Lower leg skin (tissue), 4 donors: ENCODE results near the gene TSPYL2. TPM values are rescaled to one million over a fixed set of nuclear protein-coding genes. Genes with fewer than 3 reads are reported as not detected.

Experiments used
- DNase-seq, 2 donors: peaks; one replicate each; pipeline ENCODE4 v3.0.0-alpha.2; 2019; ENCODE audit warnings: low spot score in 2 of 2
- H3K4me3 ChIP-seq: fragments of 200-600 bp; sonication (generic); 2 replicates; pipeline ENCODE4 v1.5.1; 2017; ENCODE audit warnings: mild to moderate bottlenecking, low read depth; ENCODE audit not compliant: poor library complexity, severe bottlenecking
- CTCF ChIP-seq, 3 donors: fragments of 450-650 bp; IDR thresholded peaks; one replicate each; pipeline ENCODE4 v1.5.1; 2016; ENCODE audit warnings: antibody characterized with exemption in 3 of 3, mild to moderate bottlenecking in 3 of 3, moderate library complexity in 2 of 3
- POLR2A ChIP-seq, 2 donors: fragments of 450-650 bp; IDR thresholded peaks; one replicate each; pipeline ENCODE4 v1.6.1; 2016 to 2017; ENCODE audit warnings: antibody characterized with exemption in 2 of 2, mild to moderate bottlenecking in 1 of 2, moderate library complexity in 1 of 2
- WGBS, 2 donors: methylation state at CpG; one replicate each; pipeline ENCODE4 v1.1.5; 2018; 5-methylcytosine and 5-hydroxymethylcytosine counted together
- intact Hi-C: fragments of 100-400 bp; cut with DNase I; formaldehyde crosslinking; loops from one replicate; pipeline ENCODE4 v1.15.0; 2023; ENCODE audit warnings: low total_unique reads
- total RNA-seq, 4 donors: library from RNA; depleted of rRNA; stranded (reverse); fragments of >200 nt; gene quantifications; one replicate each; pipeline ENCODE4 v1.1.0, GENCODE V29; 2016

The TSPYL2 gene
- total RNA-seq, 4 donors from 2014 or later, result 23.4 to 52.1 (median 36.5) TPM

DNA sequence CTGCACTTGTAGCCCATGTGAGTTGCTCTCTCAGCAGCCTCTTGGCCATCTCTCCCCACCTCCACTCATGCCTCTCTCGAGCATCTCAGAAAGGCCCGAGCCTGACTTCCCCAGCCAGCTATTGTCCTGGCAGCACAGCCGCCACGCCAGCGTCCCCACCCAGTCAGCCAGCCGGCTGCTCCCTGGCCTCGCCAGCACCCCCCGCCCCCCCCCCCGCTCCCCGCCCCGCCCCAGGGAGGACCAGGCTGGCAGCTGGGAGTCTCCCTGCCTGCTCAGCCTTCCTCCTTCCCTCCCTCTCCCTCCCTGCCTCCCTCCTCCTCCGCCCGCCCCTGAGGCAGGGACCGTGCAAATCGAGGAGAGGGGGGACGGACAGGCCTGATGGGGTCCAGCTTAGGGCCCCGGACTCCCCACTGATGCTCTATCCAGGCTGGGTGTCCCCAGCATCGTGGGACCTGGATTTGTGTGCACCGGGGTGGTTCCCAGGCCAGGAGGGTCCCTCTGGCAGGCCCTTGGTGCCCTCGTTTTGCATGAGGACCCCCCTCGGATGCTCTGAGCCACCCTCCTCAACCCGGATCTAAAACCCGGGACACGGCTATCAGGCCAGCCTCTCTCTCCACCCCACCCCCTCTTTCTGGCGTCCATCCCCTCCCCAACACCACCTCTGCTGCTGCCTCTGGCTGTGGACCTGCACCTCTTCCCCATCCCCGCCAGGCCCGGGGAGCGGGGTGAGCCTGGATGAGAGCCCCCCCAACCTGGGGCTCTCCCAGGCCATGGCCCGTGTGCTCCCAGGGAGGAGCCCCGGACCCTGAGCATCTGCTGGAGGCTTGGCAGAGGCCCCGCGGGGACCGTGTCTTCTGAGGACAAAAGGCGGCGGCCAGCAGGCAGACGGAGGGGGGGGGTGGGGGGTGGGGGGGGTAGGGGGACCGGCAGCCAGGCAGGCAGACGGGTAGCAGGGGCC, 33.7 kb upstream of the TSPYL2 start, which contains the start of gene GPR173:
Gene GPR173, plus strand, starts transcription at position 621 of the 958 bp plus-strand sequence. CDS start 27,833 bp downstream, outside the sequence.
- no peak for TF ChIP-seq POLR2A (IDR thresholded peaks at IDR 0.05)
- no peak for TF ChIP-seq CTCF (IDR thresholded peaks at IDR 0.05)

GRCh38 chrX:53049127-53049517, 33.0 kb upstream of the TSPYL2 start:
- TF ChIP-seq CTCF (IDR thresholded peaks at IDR 0.05), result no peak
- no peak for TF ChIP-seq POLR2A (IDR thresholded peaks at IDR 0.05)
- WGBS, 2 donors, result 49% methylated on average over 7 of the region's 8 CpGs; no CpG with 5 or more reads in 1 of the 2 donors
- intact Hi-C loops, result no loop called here

More for the DNA sequence above, 33.7 kb upstream of the TSPYL2 start, which contains the start of gene GPR173:
- no peak for DNase-seq
- WGBS, 2 donors, result 0 to 38% methylated on average over 6 to 26 of the region's 38 CpGs
- peak within 1 kb of the TSS; percentile 15 for H3K4me3 ChIP-seq
- intact Hi-C loops, result no loop called here

DNA sequence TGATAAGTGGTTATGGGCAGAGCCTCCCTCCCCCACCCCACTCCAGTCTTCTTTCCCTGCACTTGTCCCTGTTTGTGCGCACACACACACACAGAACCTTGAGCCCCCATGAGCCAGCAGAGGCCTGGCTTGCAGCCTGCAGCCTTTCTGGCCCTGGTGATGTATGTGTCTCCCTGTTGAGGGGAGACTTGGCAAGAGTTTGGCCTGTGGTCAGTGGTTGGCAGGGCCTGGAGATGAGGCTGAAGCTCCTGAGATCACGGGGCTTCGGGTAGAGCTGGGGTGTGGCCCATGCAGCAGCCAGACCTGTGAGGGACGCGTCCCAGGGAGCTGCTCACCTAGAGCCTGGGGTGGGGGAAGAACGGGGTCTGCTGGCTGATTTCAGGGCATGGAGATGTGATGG, 31.3 kb upstream of the TSPYL2 start:
- no peak overlapping the region for H3K4me3 ChIP-seq
- DNase-seq, result no peak
- intact Hi-C loops, result no loop called here
- TF ChIP-seq POLR2A (IDR thresholded peaks at IDR 0.05), result no peak
- TF ChIP-seq CTCF (IDR thresholded peaks at IDR 0.05), result no peak
- 68 to 86% methylated on average over 4 to 6 of the region's 6 CpGs for WGBS, 2 donors

More at GRCh38 chrX:53049127-53049517, 33.0 kb upstream of the TSPYL2 start:
- DNase-seq, result no peak
- no peak overlapping the region for H3K4me3 ChIP-seq

DNA sequence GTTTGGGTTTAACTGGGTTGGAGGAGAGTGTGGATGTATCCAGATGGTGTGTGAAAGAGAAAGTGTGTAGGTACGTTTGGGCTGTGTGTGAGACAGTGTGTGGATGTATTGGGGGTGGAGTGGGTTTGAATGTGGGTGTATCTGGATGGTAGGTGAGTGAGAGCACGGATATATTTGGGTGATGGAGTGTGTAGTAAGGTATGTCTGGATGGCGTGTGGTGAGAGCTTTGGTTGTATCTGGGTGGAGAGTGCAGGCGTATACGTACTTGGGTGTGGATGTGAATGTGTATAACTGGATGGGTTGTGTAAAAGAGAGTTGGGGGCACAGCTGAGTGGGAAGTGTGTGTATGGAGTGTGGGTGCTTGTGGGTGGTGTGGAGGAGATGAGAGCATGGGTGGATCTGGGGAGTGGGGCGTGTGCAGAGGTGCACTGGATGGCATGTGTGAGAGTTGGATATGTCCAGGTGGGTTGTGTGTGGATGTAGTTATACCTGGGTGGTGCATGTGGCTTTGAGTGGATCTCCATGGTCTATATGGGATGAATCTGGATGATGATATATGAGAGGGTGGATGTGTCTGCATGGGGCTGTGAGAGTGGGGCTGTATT, 26.8 kb upstream of the TSPYL2 start:
- intact Hi-C loops, result no loop called here
- WGBS, 2 donors, result 72 to 90% methylated on average over 6 of the region's 6 CpGs
- TF ChIP-seq CTCF (IDR thresholded peaks at IDR 0.05) (no peak), POLR2A (IDR thresholded peaks at IDR 0.05) (no peak)
- no peak overlapping the region for H3K4me3 ChIP-seq
- no peak for DNase-seq

GRCh38 chrX:53056292-53056691, 25.9 kb upstream of the TSPYL2 start:
- no peak for TF ChIP-seq POLR2A (IDR thresholded peaks at IDR 0.05)
- no peak for TF ChIP-seq CTCF (IDR thresholded peaks at IDR 0.05)
- DNase-seq, result no peak
- H3K4me3 ChIP-seq, result no peak overlapping the region
- intact Hi-C loops, result no loop called here
- 83 to 88% methylated on average over 5 of the region's 5 CpGs for WGBS, 2 donors
